Fibroblast of villous mesenchyme (primary cell): ENCODE data around the gene FGF23. TPM values are rescaled to one million over a fixed set of nuclear protein-coding genes. Genes with fewer than 3 reads are reported as not detected.
"Not testable (repeated sequence)": the region's sequence is repeated elsewhere in the genome, so short reads cannot be mapped to it uniquely, and the experiment has no call there.

ENCODE experiments used
- DNase-seq: peaks from one replicate; pipeline ENCODE4 v3.0.0-alpha.2; 2010; ENCODE audit warnings: low read depth
- H3K4me3 ChIP-seq: 2 replicates; pipeline ENCODE4 v1.5.1; 2011; ENCODE audit warnings: low read depth, mild to moderate bottlenecking, low read length
- CTCF ChIP-seq: IDR thresholded peaks from 2 replicates; pipeline ENCODE4 v1.5.1; 2012; ENCODE audit warnings: low read depth, mild to moderate bottlenecking, low read length; ENCODE audit not compliant: insufficient read depth
- total RNA-seq: library from RNA; depleted of rRNA; stranded (reverse); fragments of >200 nt; gene quantifications from 2 replicates; pipeline ENCODE4 v1.2.3, GENCODE V29; 2012

The FGF23 gene
- total RNA-seq, 1 donor: not detected

GRCh38 chr12:4418913-4419312 lies 39.4 kb upstream of the FGF23 start:
- no peak for TF ChIP-seq CTCF
- DNase-seq: no peak
- H3K4me3 ChIP-seq: no peak overlapping the region

GRCh38 chr12:4417936-4418335 lies 38.4 kb upstream of the FGF23 start:
- no peak for TF ChIP-seq CTCF

DNA sequence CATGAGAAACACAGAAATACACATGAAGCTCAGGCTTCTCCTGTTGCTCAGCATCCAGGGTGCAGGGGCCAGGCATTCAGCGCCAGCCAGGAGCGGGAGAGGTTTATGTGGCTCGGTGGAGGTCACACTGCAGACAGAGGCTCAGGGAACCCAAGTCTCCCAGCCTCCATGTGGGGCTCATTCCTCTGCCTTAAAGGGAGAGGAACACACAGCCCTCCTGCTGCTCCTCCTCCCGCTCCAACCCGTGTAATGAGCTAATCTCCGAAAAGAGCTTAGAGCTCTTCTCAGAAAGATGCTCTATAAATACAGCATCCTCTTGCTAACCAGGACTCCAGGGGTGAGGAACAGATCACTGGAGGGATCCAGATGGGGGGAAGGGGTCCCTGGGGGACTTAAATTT lies 37.9 kb upstream of the FGF23 start:
- no peak for DNase-seq
- no peak for TF ChIP-seq CTCF
- no peak overlapping the region for H3K4me3 ChIP-seq

More at GRCh38 chr12:4417936-4418335, 38.4 kb upstream of the FGF23 start:
- H3K4me3 ChIP-seq: no peak overlapping the region
- no peak for DNase-seq

- no peak for DNase-seq
- TF ChIP-seq CTCF: no peak
- H3K4me3 ChIP-seq: no peak overlapping the region
These were observed 36.8 kb upstream of the FGF23 start for GRCh38 chr12:4416276-4416675.

- no peak overlapping the region for H3K4me3 ChIP-seq
- no peak for TF ChIP-seq CTCF
- no peak for DNase-seq
These were observed 33.0 kb upstream of the FGF23 start for GRCh38 chr12:4412465-4412864.

DNA sequence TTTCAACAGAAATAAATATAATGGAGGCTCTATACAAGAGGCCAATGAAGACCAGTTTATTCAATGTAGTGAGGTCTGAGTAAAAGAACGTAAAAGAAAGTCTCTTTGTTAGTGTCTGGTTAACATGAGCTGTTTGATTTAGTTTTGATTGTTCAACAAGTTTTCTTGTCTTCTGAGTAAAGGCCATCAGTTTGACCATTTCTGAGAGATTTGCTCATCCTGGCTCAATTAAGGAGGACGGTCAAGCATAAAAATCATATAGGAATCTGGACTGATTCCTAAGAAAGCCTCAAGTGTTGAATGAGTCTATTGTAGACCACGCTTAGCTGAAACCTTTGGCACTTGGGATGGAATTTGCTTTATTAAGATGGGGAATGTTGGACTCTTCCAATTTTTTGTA lies 32.5 kb upstream of the FGF23 start:
- TF ChIP-seq CTCF: no peak
- DNase-seq: no peak
- H3K4me3 ChIP-seq: no peak overlapping the region

DNA sequence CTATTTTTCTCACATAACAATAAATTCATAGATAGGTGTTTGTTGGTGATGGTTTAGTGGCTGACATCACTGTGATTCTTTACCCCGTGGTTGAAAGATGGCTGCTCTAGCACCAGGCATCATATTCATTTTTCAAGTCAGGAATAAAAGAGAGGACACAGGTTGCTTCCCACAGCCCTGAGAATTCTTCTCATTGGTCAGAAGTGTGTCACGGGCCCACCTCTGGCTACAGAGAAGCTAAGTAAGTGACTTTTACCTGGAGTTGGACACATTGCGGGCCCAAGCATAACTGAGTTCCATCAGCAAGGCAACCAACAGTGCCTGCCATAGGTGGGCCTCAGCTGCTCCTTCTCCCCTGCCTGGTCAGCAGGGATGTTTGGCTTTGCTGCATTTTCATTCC lies 27.6 kb upstream of the FGF23 start:
- no peak for DNase-seq
- no peak overlapping the region for H3K4me3 ChIP-seq
- no peak for TF ChIP-seq CTCF

GRCh38 chr12:4404877-4405637 lies 25.5 kb upstream of the FGF23 start:
- not testable (repeated sequence) for DNase-seq, H3K4me3 ChIP-seq
